K562 (cell line): ENCODE data around the gene HCAR2. TPM values are rescaled to one million over a fixed set of nuclear protein-coding genes. Genes with fewer than 3 reads are reported as not detected.

ENCODE experiments used
- PRPF4 ChIP-seq: fragments of 200-400 bp; formaldehyde crosslinking; IDR thresholded peaks from one replicate; pipeline ENCODE4 v1.6.1; 2017; ENCODE audit warnings: low read length, low read depth, mild to moderate bottlenecking; ENCODE audit not compliant: insufficient read depth, poor library complexity, severe bottlenecking
- ZMIZ1 ChIP-seq, 2 experiments: fragments of 150-350 bp in 1 of 2; IDR thresholded peaks; 2 replicates each; pipeline ENCODE4 v1.6.1; 2012 to 2016; ENCODE audit warnings: low read depth in 2 of 2, low read length in 2 of 2, mild to moderate bottlenecking in 1 of 2, moderate library complexity in 1 of 2
- polyA plus RNA-seq, 8 experiments: library from polyadenylated mRNA; depleted of rRNA in 4 of 8; stranded (reverse) in 5 of 8; unstranded in 3 of 8; fragments of >200 nt; fragmentation: Nextera tagmentation in 2 of 8; fragmentation: Illumina TruSeq in 1 of 8; extraction: Ambion mirVana in 2 of 8; extraction: Trizol in 1 of 8; gene quantifications; 2 replicates each; pipeline versions ENCODE4 v1.2.1 to v1.2.3, GENCODE V29; 2011 to 2014; ENCODE audit warnings: inconsistent platforms in 1 of 8, missing spikeins in 1 of 8
- small RNA-seq: library from RNA; depleted of rRNA; stranded (forward); fragments of <200 nt; gene quantifications from one replicate; pipeline ENCODE3, GENCODE V24; 2014
- total RNA-seq, 7 experiments: library from RNA; depleted of rRNA in 6 of 7; stranded (reverse); fragments of >200 nt in 6 of 7; fragmentation: Illumina TruSeq in 2 of 7; extraction: Trizol in 2 of 7; gene quantifications; 2 replicates each; pipeline versions ENCODE4 v1.2.1 to v1.2.3, GENCODE V29; 2011 to 2021; ENCODE audit warnings: low replicate concordance in 1 of 7
- TF ChIP-seq, protein P1 (sequence below): sonication (generic); formaldehyde crosslinking; IDR thresholded peaks from 2 replicates; pipeline ENCODE4 v1.8.0; 2022; ENCODE audit warnings: mild to moderate bottlenecking, missing genetic modification reagents

The HCAR2 gene
- total and polyA plus RNA-seq, 9 of the 15 experiments (the other 6 are each of a cell fraction or from before 2014, with no cell fraction given), result not detected

- TF ChIP-seq ZMIZ1 (IDR thresholded peaks at IDR 0.05; ENCODE audit: low read depth in 2 of 2, low read length in 2 of 2) (no peak), PRPF4 (no peak)
- TF ChIP-seq, protein P1, sequence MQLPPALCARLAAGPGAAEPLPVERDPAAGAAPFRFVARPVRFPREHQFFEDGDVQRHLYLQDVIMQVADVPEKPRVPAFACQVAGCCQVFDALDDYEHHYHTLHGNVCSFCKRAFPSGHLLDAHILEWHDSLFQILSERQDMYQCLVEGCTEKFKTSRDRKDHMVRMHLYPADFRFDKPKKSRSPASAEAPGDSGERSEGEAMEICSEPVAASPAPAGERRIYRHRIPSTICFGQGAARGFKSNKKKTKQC (CRISPR knock-in tag), result no peak
Observed at GRCh38 chr12:122651520-122652224, 51.5 kb downstream of the HCAR2 start (continued).

Small RNA genes lying within 50 kb of the gene (small RNA-seq; reads per million reads assigned to genes)
- not detected for gene AC026333.2

Other genes starting within 250 kb of the HCAR2 start
Only the 7 nearest of the 9 such genes appear.
- gene RSRC2, start 176.4 kb downstream of the HCAR2 start, total RNA-seq (2014; rRNA removed), result 65.9 and 83.6 TPM in 2 replicates
- gene RSRC2, start 176.4 kb downstream of the HCAR2 start, total RNA-seq (2014; rRNA removed; fragmentation: Illumina TruSeq; extraction: Trizol), result 112 and 125 TPM in 2 replicates
- gene RSRC2, start 176.4 kb downstream of the HCAR2 start, total RNA-seq (2015; rRNA removed; fragmentation: Illumina TruSeq; extraction: Trizol), result 109 and 120 TPM in 2 replicates
- gene RSRC2, start 176.4 kb downstream of the HCAR2 start, total RNA-seq (2021), result 55.5 and 56.9 TPM in 2 replicates
- gene RSRC2, start 176.4 kb downstream of the HCAR2 start, polyA plus RNA-seq (2011; rRNA removed), result 66.6 and 70.1 TPM in 2 replicates
- gene RSRC2, start 176.4 kb downstream of the HCAR2 start, polyA plus RNA-seq (2014; fragmentation: Illumina TruSeq; extraction: Trizol), result 87.5 and 123 TPM in 2 replicates
- gene RSRC2, start 176.4 kb downstream of the HCAR2 start, polyA plus RNA-seq (2014; fragmentation: Nextera tagmentation; extraction: Ambion mirVana), result 10 to 100 TPM; 52.6 to 72.3 TPM
- gene RSRC2, start 176.4 kb downstream of the HCAR2 start, polyA plus RNA-seq (2014; rRNA removed), result 65.0 and 80.3 TPM in 2 replicates
- gene KNTC1, start 176.1 kb downstream of the HCAR2 start, total RNA-seq (2014; rRNA removed), result 62.7 and 69.9 TPM in 2 replicates
- 134 and 135 TPM in 2 replicates for gene KNTC1, start 176.1 kb downstream of the HCAR2 start, total RNA-seq (2014; rRNA removed; fragmentation: Illumina TruSeq; extraction: Trizol)
- 110 and 120 TPM in 2 replicates for gene KNTC1, start 176.1 kb downstream of the HCAR2 start, total RNA-seq (2015; rRNA removed; fragmentation: Illumina TruSeq; extraction: Trizol)
- gene KNTC1, start 176.1 kb downstream of the HCAR2 start, total RNA-seq (2021), result 82.3 and 83.1 TPM in 2 replicates
- gene KNTC1, start 176.1 kb downstream of the HCAR2 start, polyA plus RNA-seq (2011; rRNA removed), result 130 and 146 TPM in 2 replicates
- 74.1 and 99.6 TPM in 2 replicates for gene KNTC1, start 176.1 kb downstream of the HCAR2 start, polyA plus RNA-seq (2014; fragmentation: Illumina TruSeq; extraction: Trizol)
- 10 to 100 TPM; 38.9 to 57.8 TPM for gene KNTC1, start 176.1 kb downstream of the HCAR2 start, polyA plus RNA-seq (2014; fragmentation: Nextera tagmentation; extraction: Ambion mirVana)
- 102 and 103 TPM in 2 replicates for gene KNTC1, start 176.1 kb downstream of the HCAR2 start, polyA plus RNA-seq (2014; rRNA removed)
- gene HCAR3, start 13.5 kb upstream of the HCAR2 start, total RNA-seq (2014; rRNA removed), result not detected in 2 replicates
- gene HCAR3, start 13.5 kb upstream of the HCAR2 start, total RNA-seq (2014; rRNA removed; fragmentation: Illumina TruSeq; extraction: Trizol), result not detected in 2 replicates
- gene HCAR3, start 13.5 kb upstream of the HCAR2 start, total RNA-seq (2015; rRNA removed; fragmentation: Illumina TruSeq; extraction: Trizol), result not detected in 2 replicates
- not detected in 2 replicates for gene HCAR3, start 13.5 kb upstream of the HCAR2 start, total RNA-seq (2021)
- gene HCAR3, start 13.5 kb upstream of the HCAR2 start, polyA plus RNA-seq (2011; rRNA removed), result not detected in 2 replicates
- not detected in 2 replicates for gene HCAR3, start 13.5 kb upstream of the HCAR2 start, polyA plus RNA-seq (2014; fragmentation: Illumina TruSeq; extraction: Trizol)
- gene HCAR3, start 13.5 kb upstream of the HCAR2 start, polyA plus RNA-seq (2014; fragmentation: Nextera tagmentation; extraction: Ambion mirVana), result not detected
- gene HCAR3, start 13.5 kb upstream of the HCAR2 start, polyA plus RNA-seq (2014; rRNA removed), result not detected in 2 replicates
- not detected in 2 replicates for gene HCAR1, start 27.5 kb upstream of the HCAR2 start, total RNA-seq (2014; rRNA removed)
- gene HCAR1, start 27.5 kb upstream of the HCAR2 start, total RNA-seq (2014; rRNA removed; fragmentation: Illumina TruSeq; extraction: Trizol), result not detected in 2 replicates
- gene HCAR1, start 27.5 kb upstream of the HCAR2 start, total RNA-seq (2015; rRNA removed; fragmentation: Illumina TruSeq; extraction: Trizol), result not detected in 2 replicates
- not detected in 2 replicates for gene HCAR1, start 27.5 kb upstream of the HCAR2 start, total RNA-seq (2021)
- gene HCAR1, start 27.5 kb upstream of the HCAR2 start, polyA plus RNA-seq (2011; rRNA removed), result not detected in 2 replicates
- not detected in 2 replicates for gene HCAR1, start 27.5 kb upstream of the HCAR2 start, polyA plus RNA-seq (2014; fragmentation: Illumina TruSeq; extraction: Trizol)
- gene HCAR1, start 27.5 kb upstream of the HCAR2 start, polyA plus RNA-seq (2014; fragmentation: Nextera tagmentation; extraction: Ambion mirVana), result not detected
- gene HCAR1, start 27.5 kb upstream of the HCAR2 start, polyA plus RNA-seq (2014; rRNA removed), result not detected in 2 replicates
- gene DENR, start 49.5 kb upstream of the HCAR2 start, total RNA-seq (2014; rRNA removed), result 46.5 and 54.7 TPM in 2 replicates
- gene DENR, start 49.5 kb upstream of the HCAR2 start, total RNA-seq (2014; rRNA removed; fragmentation: Illumina TruSeq; extraction: Trizol), result 71.1 and 83.0 TPM in 2 replicates
- gene DENR, start 49.5 kb upstream of the HCAR2 start, total RNA-seq (2015; rRNA removed; fragmentation: Illumina TruSeq; extraction: Trizol), result 64.1 and 70.7 TPM in 2 replicates
- 54.7 and 59.4 TPM in 2 replicates for gene DENR, start 49.5 kb upstream of the HCAR2 start, total RNA-seq (2021)
- 35.5 and 54.6 TPM in 2 replicates for gene DENR, start 49.5 kb upstream of the HCAR2 start, polyA plus RNA-seq (2011; rRNA removed)
- 73.4 and 77.4 TPM in 2 replicates for gene DENR, start 49.5 kb upstream of the HCAR2 start, polyA plus RNA-seq (2014; fragmentation: Illumina TruSeq; extraction: Trizol)
- 10 to 100 TPM; 32.5 to 40.1 TPM for gene DENR, start 49.5 kb upstream of the HCAR2 start, polyA plus RNA-seq (2014; fragmentation: Nextera tagmentation; extraction: Ambion mirVana)
- gene DENR, start 49.5 kb upstream of the HCAR2 start, polyA plus RNA-seq (2014; rRNA removed), result 62.6 and 70.1 TPM in 2 replicates
- gene CCDC62, start 71.2 kb upstream of the HCAR2 start, total RNA-seq (2014; rRNA removed), result 0.49 and 1.0 TPM in 2 replicates
- 1.4 and 1.6 TPM in 2 replicates for gene CCDC62, start 71.2 kb upstream of the HCAR2 start, total RNA-seq (2014; rRNA removed; fragmentation: Illumina TruSeq; extraction: Trizol)
- 1.1 and 1.4 TPM in 2 replicates for gene CCDC62, start 71.2 kb upstream of the HCAR2 start, total RNA-seq (2015; rRNA removed; fragmentation: Illumina TruSeq; extraction: Trizol)
- 0.74 and 0.75 TPM in 2 replicates for gene CCDC62, start 71.2 kb upstream of the HCAR2 start, total RNA-seq (2021)
- gene CCDC62, start 71.2 kb upstream of the HCAR2 start, polyA plus RNA-seq (2011; rRNA removed), result 0.78 and 0.91 TPM in 2 replicates
- gene CCDC62, start 71.2 kb upstream of the HCAR2 start, polyA plus RNA-seq (2014; fragmentation: Illumina TruSeq; extraction: Trizol), result 0.33 and 0.65 TPM in 2 replicates
- under 1 TPM; 0.03 to 0.25 TPM for gene CCDC62, start 71.2 kb upstream of the HCAR2 start, polyA plus RNA-seq (2014; fragmentation: Nextera tagmentation; extraction: Ambion mirVana)
- gene CCDC62, start 71.2 kb upstream of the HCAR2 start, polyA plus RNA-seq (2014; rRNA removed), result 0.38 and 0.94 TPM in 2 replicates
- gene HIP1R, start 132.1 kb upstream of the HCAR2 start, total RNA-seq (2014; rRNA removed), result 29.2 and 30.4 TPM in 2 replicates
- gene HIP1R, start 132.1 kb upstream of the HCAR2 start, total RNA-seq (2014; rRNA removed; fragmentation: Illumina TruSeq; extraction: Trizol), result 6.4 and 8.6 TPM in 2 replicates
- 12.0 and 13.2 TPM in 2 replicates for gene HIP1R, start 132.1 kb upstream of the HCAR2 start, total RNA-seq (2015; rRNA removed; fragmentation: Illumina TruSeq; extraction: Trizol)
- gene HIP1R, start 132.1 kb upstream of the HCAR2 start, total RNA-seq (2021), result 27.8 and 31.0 TPM in 2 replicates
- 14.2 and 17.2 TPM in 2 replicates for gene HIP1R, start 132.1 kb upstream of the HCAR2 start, polyA plus RNA-seq (2011; rRNA removed)
- 21.7 and 33.6 TPM in 2 replicates for gene HIP1R, start 132.1 kb upstream of the HCAR2 start, polyA plus RNA-seq (2014; fragmentation: Illumina TruSeq; extraction: Trizol)
- gene HIP1R, start 132.1 kb upstream of the HCAR2 start, polyA plus RNA-seq (2014; fragmentation: Nextera tagmentation; extraction: Ambion mirVana), result under 1 TPM; 0.15 to 0.45 TPM
- gene HIP1R, start 132.1 kb upstream of the HCAR2 start, polyA plus RNA-seq (2014; rRNA removed), result 27.0 and 29.1 TPM in 2 replicates